A549 (cell line): ENCODE data around the gene INSIG2. TPM values are rescaled to one million over a fixed set of nuclear protein-coding genes. Genes with fewer than 3 reads are reported as not detected.

Source experiments
- ATAC-seq, 2 experiments: fragments of 200-7000 bp in 1 of 2; fragments of >200 bp in 1 of 2; cut with Nextera tagmentation in 1 of 2; cut with Tn5 transposase in 1 of 2; 3 replicates each; pipeline versions ENCODE4 v1.8.0 to v1.9.1; 2018 to 2020; ENCODE audit warnings: mild to moderate bottlenecking in 1 of 2, moderate library complexity in 1 of 2
- CTCF ChIA-PET: fragments of 300-600 bp; sonication (Branson Sonifier 250); formaldehyde crosslinking; extraction: SDS; loops from one replicate; lab custom pipeline; 2021; ENCODE audit warnings: antibody characterized with exemption, inconsistent platforms; lab: Yijun Ruan, JAX
- POLR2A ChIA-PET: fragments of 350-600 bp; formaldehyde crosslinking; extraction: SDS; loops from one replicate; lab custom pipeline; 2021; ENCODE audit warnings: antibody characterized with exemption, inconsistent platforms; lab: Yijun Ruan, JAX
- DNase-seq, 2 experiments: peaks; one replicate each; pipeline versions ENCODE4 v3.0.0 to v3.0.0-alpha.2; 2011 to 2016; ENCODE audit warnings: low read depth in 1 of 2, low spot score in 1 of 2
- FAIRE-seq: peaks from 2 replicates; lab custom pipeline; 2011; peaks lifted over from hg19 to GRCh38; lab: Jason Lieb, UNC
- H3K27ac ChIP-seq, 2 experiments: fragments of >200 bp; sonication (Bioruptor Twin); formaldehyde crosslinking; 3 replicates each; pipeline ENCODE4 v1.5.1; 2016 to 2017
- H3K4me1 ChIP-seq: fragments of >200 bp; sonication (Bioruptor Twin); formaldehyde crosslinking; 3 replicates; pipeline ENCODE4 v1.6.1; 2016
- H3K4me2 ChIP-seq: fragments of >200 bp; sonication (Bioruptor Twin); formaldehyde crosslinking; 3 replicates; pipeline ENCODE4 v1.6.1; 2016
- H3K4me3 ChIP-seq: fragments of >200 bp; sonication (Bioruptor Twin); formaldehyde crosslinking; 3 replicates; pipeline ENCODE4 v1.5.1; 2016
- H3K9me3 ChIP-seq: fragments of >200 bp; sonication (Bioruptor Twin); formaldehyde crosslinking; 3 replicates; pipeline ENCODE4 v1.6.1; 2016
- CBX2 ChIP-seq: fragments of 200-600 bp; sonication (generic); IDR thresholded peaks from 2 replicates; pipeline ENCODE4 v1.6.1; 2016; ENCODE audit warnings: low read depth, mild to moderate bottlenecking, borderline replicate concordance
- CBX8 ChIP-seq: fragments of 200-600 bp; sonication (generic); IDR thresholded peaks from 2 replicates; pipeline ENCODE4 v1.6.1; 2016
- CHD4 ChIP-seq: fragments of 200-600 bp; sonication (generic); IDR thresholded peaks from 2 replicates; pipeline ENCODE4 v1.6.1; 2016; ENCODE audit warnings: antibody characterized with exemption, mild to moderate bottlenecking, borderline replicate concordance
- EP300 ChIP-seq, 2 experiments: fragments of >200 bp; sonication (Bioruptor Twin); formaldehyde crosslinking; IDR thresholded peaks; 2 replicates in 1 of 2; 3 replicates in 1 of 2; pipeline ENCODE4 v1.6.1; 2016 to 2017
- ESRRA ChIP-seq: fragments of 150-350 bp; IDR thresholded peaks from 2 replicates; pipeline ENCODE4 v1.6.1; 2014; ENCODE audit warnings: mild to moderate bottlenecking, low read length, borderline replicate concordance
- FOSL2 ChIP-seq, 2 experiments: fragments of 450-650 bp in 1 of 2; fragments of >200 bp in 1 of 2; sonication (Bioruptor Twin) in 1 of 2; formaldehyde crosslinking; IDR thresholded peaks; 2 replicates each; pipeline versions ENCODE4 v1.5.0 to v1.6.1; 2016 to 2020; ENCODE audit warnings: mild to moderate bottlenecking in 1 of 2, moderate library complexity in 1 of 2
- HES2 ChIP-seq: fragments of >200 bp; sonication (Bioruptor Twin); formaldehyde crosslinking; IDR thresholded peaks from 2 replicates; pipeline ENCODE4 v1.6.1; 2016
- HMGXB4 ChIP-seq: fragments of 250-450 bp; sonication (Bioruptor Pico); IDR thresholded peaks from 2 replicates; pipeline ENCODE4 v1.5.0; 2021; ENCODE audit warnings: mild to moderate bottlenecking, moderate library complexity, borderline replicate concordance
- HOXA7 ChIP-seq: fragments of 250-450 bp; sonication (Bioruptor Pico); IDR thresholded peaks from 2 replicates; pipeline ENCODE4 v1.5.0; 2020; ENCODE audit warnings: mild to moderate bottlenecking, moderate library complexity
- HOXB13 ChIP-seq: fragments of 250-450 bp; sonication (Bioruptor Pico); IDR thresholded peaks from 2 replicates; pipeline ENCODE4 v1.5.0; 2020; ENCODE audit warnings: low read depth, mild to moderate bottlenecking, moderate library complexity
- HOXB5 ChIP-seq: fragments of 250-450 bp; sonication (Bioruptor Pico); IDR thresholded peaks from 2 replicates; pipeline ENCODE4 v1.5.0; 2020; ENCODE audit warnings: mild to moderate bottlenecking, moderate library complexity
- JUN ChIP-seq, 2 experiments: fragments of >200 bp; sonication (Bioruptor Twin); formaldehyde crosslinking; IDR thresholded peaks; 2 replicates in 1 of 2; 3 replicates in 1 of 2; pipeline ENCODE4 v1.6.1; 2016 to 2017
- JUNB ChIP-seq: fragments of >200 bp; sonication (Bioruptor Twin); formaldehyde crosslinking; IDR thresholded peaks from 2 replicates; pipeline ENCODE4 v1.6.1; 2016
- KDM1A ChIP-seq: fragments of 200-600 bp; sonication (generic); IDR thresholded peaks from 2 replicates; pipeline ENCODE4 v1.6.1; 2016; ENCODE audit warnings: low read depth, mild to moderate bottlenecking
- KDM5A ChIP-seq: fragments of 200-600 bp; sonication (generic); IDR thresholded peaks from 2 replicates; pipeline ENCODE4 v1.6.1; 2016; ENCODE audit warnings: antibody characterized with exemption, mild to moderate bottlenecking
- NPAS2 ChIP-seq: fragments of 250-450 bp; sonication (Bioruptor Pico); IDR thresholded peaks from 2 replicates; pipeline ENCODE4 v1.8.0; 2022; ENCODE audit warnings: mild to moderate bottlenecking, moderate library complexity, borderline replicate concordance
- PBX3 ChIP-seq: IDR thresholded peaks from 2 replicates; pipeline ENCODE4 v1.6.1; 2012
- POLR2AphosphoS2 ChIP-seq: conservative IDR thresholded peaks from 2 replicates; pipeline ENCODE4 v1.6.1; 2012; ENCODE audit warnings: low read length, improper control_type of control experiment, inconsistent platforms
- SREBF2 ChIP-seq: fragments of 450-650 bp; IDR thresholded peaks from 2 replicates; pipeline ENCODE4 v1.6.1; 2014; ENCODE audit warnings: mild to moderate bottlenecking, moderate library complexity
- TFCP2L1 ChIP-seq: fragments of 250-450 bp; sonication (Bioruptor Pico); IDR thresholded peaks from 2 replicates; pipeline ENCODE4 v1.5.0; 2021; ENCODE audit warnings: mild to moderate bottlenecking
- USF2 ChIP-seq: fragments of 450-650 bp; IDR thresholded peaks from 2 replicates; pipeline ENCODE4 v1.6.1; 2014; ENCODE audit warnings: antibody characterized with exemption
- WGBS: methylation state at CpG from one replicate; pipeline ENCODE4 v1.1.6; 2017; ENCODE audit errors: missing lambda C conversion rate; 5-methylcytosine and 5-hydroxymethylcytosine counted together
- polyA plus RNA-seq, 4 experiments: library from polyadenylated mRNA; depleted of rRNA in 3 of 4; stranded (reverse); fragments of >200 nt; fragmentation: RNase III in 1 of 4; extraction: RNeasy Plus Mini Kit Qiagen cat#74134 plus additional on column Dnase treatment in 1 of 4; gene quantifications; 2 replicates in 3 of 4; 3 replicates in 1 of 4; pipeline ENCODE4 v1.2.3, GENCODE V29; 2011 to 2017
- TF ChIP-seq, protein P1 (sequence below): fragments of >200 bp; sonication (Bioruptor Twin); formaldehyde crosslinking; IDR thresholded peaks from 3 replicates; pipeline ENCODE4 v1.5.1; 2016

The INSIG2 gene
- polyA plus RNA-seq, 2 of the 4 experiments (the other 2 are of a cell fraction), result 12.1 to 23.4 TPM

DNA sequence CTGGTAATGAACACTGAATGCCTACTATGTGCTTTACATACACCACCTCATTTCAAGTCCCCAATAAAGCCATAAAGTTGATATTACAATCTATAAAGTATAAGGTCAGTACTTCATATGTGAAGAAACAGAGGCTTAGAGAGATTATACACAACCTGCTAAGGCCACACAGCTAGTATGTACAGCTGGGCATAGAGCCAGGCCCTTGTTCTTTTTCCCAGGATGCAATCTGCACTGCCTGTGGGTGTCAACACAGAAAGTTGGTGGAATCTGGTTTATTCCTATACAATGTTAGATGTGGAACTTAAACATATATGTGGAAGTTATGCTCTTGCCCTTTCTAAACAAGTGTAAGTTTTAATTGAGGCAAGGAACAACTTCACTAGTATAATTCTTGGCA is 32.8 kb downstream of the INSIG2 start:
- CTCF ChIA-PET, result no interaction called here
- POLR2A ChIA-PET, result no interaction called here
- DNase-seq (no peak), ATAC-seq (no peak), FAIRE-seq (no peak)
- Histone ChIP-seq H3K9me3 (no peaks in the 10 kb centered on the region), H3K27ac (no peak overlapping the region), H3K4me3 (no peak overlapping the region), H3K4me1 (peaks cover 32% of the 10 kb centered on the region), H3K4me2 (no peak overlapping the region)
- TF ChIP-seq JUN (IDR thresholded peaks at IDR 0.05), result no peak
- no peak for TF ChIP-seq CBX2
- TF ChIP-seq, protein P1, sequence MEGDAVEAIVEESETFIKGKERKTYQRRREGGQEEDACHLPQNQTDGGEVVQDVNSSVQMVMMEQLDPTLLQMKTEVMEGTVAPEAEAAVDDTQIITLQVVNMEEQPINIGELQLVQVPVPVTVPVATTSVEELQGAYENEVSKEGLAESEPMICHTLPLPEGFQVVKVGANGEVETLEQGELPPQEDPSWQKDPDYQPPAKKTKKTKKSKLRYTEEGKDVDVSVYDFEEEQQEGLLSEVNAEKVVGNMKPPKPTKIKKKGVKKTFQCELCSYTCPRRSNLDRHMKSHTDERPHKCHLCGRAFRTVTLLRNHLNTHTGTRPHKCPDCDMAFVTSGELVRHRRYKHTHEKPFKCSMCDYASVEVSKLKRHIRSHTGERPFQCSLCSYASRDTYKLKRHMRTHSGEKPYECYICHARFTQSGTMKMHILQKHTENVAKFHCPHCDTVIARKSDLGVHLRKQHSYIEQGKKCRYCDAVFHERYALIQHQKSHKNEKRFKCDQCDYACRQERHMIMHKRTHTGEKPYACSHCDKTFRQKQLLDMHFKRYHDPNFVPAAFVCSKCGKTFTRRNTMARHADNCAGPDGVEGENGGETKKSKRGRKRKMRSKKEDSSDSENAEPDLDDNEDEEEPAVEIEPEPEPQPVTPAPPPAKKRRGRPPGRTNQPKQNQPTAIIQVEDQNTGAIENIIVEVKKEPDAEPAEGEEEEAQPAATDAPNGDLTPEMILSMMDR, result no peak
- TF ChIP-seq NPAS2, result no peak
- TF ChIP-seq HES2, result no peak
- TF ChIP-seq CHD4, result no peak
- no peak for TF ChIP-seq JUNB

DNA sequence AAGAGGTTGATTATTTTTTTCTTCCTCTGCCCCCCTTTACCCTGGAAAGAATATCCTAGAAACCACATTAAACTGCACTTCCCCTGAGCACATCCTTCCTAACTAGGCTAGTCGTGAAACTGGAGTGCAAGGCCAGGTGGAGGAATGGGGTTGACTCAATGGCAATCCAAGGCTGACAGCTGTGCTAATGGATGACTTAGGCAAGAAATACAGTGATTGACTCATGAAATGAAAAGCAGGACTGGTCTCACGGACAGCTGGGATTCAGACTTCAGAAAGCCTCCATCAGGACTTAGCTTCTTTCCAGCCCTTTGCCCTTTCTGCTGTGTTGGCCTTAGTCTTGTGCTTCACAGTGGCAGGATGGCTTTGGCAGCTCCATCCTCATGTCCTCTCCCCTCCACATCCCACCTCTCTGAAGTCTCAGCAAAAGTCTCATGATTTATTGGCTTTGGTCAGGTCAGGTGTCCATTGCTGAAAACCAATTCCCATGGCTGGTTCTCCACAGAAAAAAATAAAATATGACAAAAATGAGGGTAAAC is 33.8 kb downstream of the INSIG2 start:
- Histone ChIP-seq H3K9me3 (no peaks in the 10 kb centered on the region), H3K4me1 (peaks cover 32% of the 10 kb centered on the region), H3K4me2 (no peak overlapping the region; the same call in 2 of the 3 replicates), H3K4me3 (no peak overlapping the region), H3K27ac (peak overlapping the region; percentile 63 to 78)
- ChIA-PET CTCF (no interaction called here), POLR2A (no interaction called here)
- FAIRE-seq, result no peak
- WGBS, result 72% methylated on average over 2 of the region's 2 CpGs
- TF ChIP-seq POLR2AphosphoS2 (no peak), HOXB5 (no peak), HES2 (no peak), CBX8 (no peak), FOSL2 (IDR thresholded peaks at IDR 0.05) (no peak), FOSL2 (CRISPR knock-in tag; IDR thresholded peaks at IDR 0.05) (no peak), HMGXB4 (CRISPR knock-in tag) (no peak), JUNB (no peak), HOXA7 (CRISPR knock-in tag) (no peak), HOXB13 (CRISPR knock-in tag) (no peak), SREBF2 (no peak), KDM5A (no peak), ESRRA (no peak), TFCP2L1 (CRISPR knock-in tag) (no peak), PBX3 (no peak), USF2 (no peak), KDM1A (no peak), EP300 (IDR thresholded peaks at IDR 0.05) (no peak)
- DNase-seq, result no peak
- ATAC-seq, result no peak
